Measurements from ENCODE around the gene SHISA2.

DNA sequence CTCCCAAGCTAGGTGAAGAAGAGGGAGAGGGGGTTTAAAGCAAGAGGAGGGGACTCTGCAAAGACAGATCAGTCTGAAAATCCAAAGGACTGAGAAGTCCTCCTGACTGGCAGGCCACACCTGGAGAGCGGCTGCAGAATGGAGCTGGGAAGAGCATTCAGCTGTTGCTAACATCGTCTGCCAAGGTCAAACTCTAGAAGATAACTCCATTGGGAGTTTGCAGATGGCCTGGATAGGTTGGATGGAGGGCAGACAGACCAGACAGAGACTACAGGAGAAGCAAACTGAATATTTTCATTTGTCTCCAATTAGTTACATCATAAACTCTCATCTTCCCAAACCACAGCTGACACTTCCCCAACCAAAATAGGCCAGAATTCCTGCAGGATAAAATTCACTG, 19.9 kb upstream of the SHISA2 start:
- TF ChIP-seq, protein P1, sequence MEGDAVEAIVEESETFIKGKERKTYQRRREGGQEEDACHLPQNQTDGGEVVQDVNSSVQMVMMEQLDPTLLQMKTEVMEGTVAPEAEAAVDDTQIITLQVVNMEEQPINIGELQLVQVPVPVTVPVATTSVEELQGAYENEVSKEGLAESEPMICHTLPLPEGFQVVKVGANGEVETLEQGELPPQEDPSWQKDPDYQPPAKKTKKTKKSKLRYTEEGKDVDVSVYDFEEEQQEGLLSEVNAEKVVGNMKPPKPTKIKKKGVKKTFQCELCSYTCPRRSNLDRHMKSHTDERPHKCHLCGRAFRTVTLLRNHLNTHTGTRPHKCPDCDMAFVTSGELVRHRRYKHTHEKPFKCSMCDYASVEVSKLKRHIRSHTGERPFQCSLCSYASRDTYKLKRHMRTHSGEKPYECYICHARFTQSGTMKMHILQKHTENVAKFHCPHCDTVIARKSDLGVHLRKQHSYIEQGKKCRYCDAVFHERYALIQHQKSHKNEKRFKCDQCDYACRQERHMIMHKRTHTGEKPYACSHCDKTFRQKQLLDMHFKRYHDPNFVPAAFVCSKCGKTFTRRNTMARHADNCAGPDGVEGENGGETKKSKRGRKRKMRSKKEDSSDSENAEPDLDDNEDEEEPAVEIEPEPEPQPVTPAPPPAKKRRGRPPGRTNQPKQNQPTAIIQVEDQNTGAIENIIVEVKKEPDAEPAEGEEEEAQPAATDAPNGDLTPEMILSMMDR (IDR thresholded peaks at IDR 0.05; ENCODE audit: low read length) = no peak
- no peak for TF ChIP-seq EZH2phosphoT487 (IDR thresholded peaks at IDR 0.05; ENCODE audit: low read length)
